HG03432 (cell line): ENCODE results near the gene LMF2.

Source experiments
- ATAC-seq: cut with Tn5 transposase; IDR thresholded peaks from one replicate; pipeline ENCODE4 v1.9.1; 2021; ENCODE audit warnings: mild to moderate bottlenecking, moderate library complexity; ENCODE audit not compliant: unreplicated experiment

Gene LMF2

GRCh38 chr22:50504369-50505211 is 2.9 kb downstream of the LMF2 start:
- no peak for ATAC-seq

DNA sequence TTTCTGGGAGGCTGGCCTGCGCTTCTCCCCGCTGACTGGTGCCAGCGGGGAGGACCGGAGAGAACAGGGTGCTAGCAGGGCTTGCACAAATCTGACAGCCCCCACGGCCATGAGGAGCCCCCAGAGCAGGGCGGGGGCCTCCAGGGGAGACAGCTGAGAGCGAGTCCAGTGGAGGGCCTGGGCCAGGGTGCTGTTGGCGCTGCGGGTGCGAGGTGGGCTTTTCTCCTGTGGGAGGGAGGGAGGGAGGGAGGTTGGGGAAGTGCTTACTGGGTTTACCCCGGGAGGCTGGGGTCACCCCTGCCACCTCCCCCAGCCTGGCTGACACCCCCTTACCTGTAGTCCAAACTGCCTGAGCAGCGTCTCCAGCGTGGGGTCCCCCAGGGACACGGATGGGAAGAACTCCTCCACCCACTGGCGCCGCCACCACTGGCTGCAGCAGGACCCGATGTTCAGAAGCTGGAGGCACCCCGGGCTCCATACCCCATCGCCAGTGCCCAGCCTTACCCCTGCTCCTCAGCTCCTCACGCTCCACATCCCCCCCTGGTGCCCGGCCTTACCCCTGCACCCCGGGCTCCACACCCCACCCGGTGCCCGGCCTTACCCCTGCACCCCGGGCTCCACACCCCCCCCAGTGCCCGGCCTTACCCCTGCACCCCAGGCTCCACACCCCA is 3.9 kb downstream of the LMF2 start:
- ATAC-seq, result no peak

DNA sequence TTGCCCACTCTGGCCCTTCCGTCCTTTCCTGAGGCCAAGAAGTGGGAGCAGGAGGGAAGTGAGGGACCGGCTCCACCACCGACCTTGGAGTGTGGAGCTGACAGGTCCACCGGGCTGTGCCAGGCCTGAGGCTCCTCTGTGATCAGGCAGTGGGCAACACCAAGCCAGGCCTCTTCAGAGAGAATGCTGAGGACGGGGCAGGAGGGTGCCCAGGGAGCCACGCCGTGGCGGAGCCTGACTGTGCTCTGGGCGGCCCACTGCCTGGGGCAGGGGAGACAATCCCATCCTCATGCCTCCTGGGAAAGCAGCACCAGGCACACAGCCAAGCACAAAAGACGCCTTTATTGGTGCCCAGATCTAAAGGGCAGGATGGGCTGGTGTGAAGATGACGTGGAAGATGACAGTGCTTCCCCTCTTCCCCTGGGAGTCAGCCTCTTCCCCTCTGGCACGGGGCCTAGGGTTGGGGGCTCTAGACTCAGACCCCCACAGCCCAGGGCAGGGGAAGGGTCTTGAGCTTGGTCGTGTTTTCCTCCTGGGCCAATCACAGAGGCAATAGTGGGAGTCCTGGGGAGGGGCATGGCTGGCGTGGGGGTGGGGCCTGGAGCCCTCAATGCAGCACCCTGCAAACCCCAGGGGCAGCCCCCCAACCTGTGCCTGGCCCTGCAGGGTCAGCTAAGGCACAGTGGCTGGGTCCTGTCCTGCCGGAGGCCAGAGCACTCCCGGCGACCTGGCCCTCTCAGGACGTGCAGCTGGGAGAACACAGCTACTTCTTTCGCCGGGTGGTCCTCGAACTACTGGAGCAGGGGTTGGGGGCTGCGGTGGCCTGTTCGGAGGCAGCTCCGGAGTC is 4.7 kb downstream of the LMF2 start:
- ATAC-seq, result no peak

DNA sequence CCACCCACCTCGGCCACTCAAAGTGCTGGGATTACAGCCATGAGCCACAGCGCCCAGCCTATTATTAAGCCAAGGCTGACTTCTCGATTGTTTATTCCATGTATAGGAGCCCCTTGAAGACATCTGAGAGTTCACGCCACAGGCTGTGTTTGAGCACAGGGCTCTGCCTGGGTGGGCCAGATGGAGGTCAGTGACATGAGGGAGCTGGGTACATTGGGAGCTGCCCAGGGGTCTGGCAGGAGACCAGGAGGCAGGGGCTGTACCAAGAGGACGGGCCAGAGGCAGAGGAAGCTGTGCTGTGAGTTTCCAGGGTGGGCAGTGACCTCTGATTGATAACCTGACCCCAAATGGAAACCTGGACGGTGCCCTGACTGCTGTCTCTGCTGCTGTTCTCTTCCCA is 5.4 kb downstream of the LMF2 start:
- no peak for ATAC-seq

DNA sequence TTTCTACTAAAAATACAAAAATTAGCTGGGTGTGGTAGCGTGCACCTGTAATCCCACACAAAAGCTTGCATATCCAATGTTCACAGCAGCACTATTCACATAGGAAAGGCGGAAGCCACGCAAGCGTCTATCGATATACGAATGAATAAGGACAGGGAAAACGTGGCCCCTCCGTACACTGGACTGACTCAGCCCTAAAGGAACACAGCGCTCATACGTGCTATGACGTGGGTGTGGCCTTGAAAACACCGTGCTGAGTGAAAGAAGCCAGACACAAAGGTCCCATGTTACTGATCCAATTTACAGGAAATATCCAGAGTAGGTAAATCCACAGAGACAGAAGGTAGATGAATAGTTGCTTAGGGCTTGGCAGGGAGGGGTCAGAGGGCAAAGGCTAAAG is 7.0 kb downstream of the LMF2 start:
- ATAC-seq, result no peak

GRCh38 chr22:50498322-50498890 is 9.1 kb downstream of the LMF2 start:
- ATAC-seq, result no peak

DNA sequence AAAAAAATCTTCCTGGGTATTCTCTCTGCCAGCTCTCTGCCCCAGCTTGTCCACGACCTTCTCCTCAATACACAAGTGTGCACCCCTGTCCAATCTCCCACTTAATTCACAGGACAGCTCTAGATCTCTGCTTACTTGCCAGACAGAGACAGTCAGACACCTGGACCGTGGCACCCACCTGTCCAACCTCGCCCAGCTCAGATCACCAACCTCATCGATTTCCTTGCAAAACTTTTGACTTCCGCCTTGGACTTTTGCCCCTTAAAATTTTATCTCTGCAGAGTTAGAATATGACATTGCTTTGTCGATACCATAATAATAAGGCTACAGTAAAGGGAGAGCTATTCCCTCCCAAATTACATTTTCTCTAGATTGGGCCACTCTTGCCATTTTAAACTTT is 10.4 kb downstream of the LMF2 start:
- ATAC-seq, result no peak

GRCh38 chr22:50490531-50491308 is 16.8 kb downstream of the LMF2 start:
- no peak for ATAC-seq

GRCh38 chr22:50489363-50490243 is 17.9 kb downstream of the LMF2 start:
- no peak for ATAC-seq

- ATAC-seq, result no peak
These were observed 18.6 kb downstream of the LMF2 start for GRCh38 chr22:50488886-50489285.

GRCh38 chr22:50488006-50488677 is 19.4 kb downstream of the LMF2 start:
- ATAC-seq, result no peak

DNA sequence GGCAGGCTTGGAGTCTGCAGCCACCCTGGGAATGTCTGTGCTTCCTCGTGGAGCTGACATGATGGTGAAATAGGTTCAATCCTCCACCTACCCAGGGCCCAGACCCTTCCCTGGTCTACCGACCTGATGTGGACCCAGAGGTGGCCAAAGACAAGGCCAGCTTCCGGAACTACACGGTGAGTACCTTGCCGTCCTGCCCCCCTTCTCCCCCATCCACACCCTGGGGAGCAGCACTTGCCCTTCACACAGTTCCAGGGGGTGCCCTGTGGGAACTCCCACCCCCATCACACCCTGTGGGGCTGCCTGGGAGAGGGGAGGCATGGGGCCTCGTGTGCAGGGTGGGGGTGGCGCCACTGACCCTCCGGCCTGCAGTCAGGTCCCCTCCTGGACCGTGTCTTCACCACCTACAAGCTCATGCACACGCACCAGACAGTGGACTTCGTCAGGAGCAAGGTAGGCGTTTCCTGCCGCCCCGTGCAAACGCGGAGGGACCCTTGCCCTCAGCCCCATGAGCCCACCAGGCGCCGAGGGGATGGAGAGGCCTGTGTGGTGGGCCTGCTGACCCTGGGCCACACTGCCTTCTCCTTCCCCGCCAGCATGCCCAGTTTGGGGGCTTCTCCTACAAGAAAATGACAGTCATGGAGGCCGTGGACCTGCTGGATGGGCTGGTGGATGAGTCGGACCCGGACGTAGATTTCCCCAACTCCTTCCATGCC is 20.1 kb downstream of the LMF2 start:
- ATAC-seq, result no peak

DNA sequence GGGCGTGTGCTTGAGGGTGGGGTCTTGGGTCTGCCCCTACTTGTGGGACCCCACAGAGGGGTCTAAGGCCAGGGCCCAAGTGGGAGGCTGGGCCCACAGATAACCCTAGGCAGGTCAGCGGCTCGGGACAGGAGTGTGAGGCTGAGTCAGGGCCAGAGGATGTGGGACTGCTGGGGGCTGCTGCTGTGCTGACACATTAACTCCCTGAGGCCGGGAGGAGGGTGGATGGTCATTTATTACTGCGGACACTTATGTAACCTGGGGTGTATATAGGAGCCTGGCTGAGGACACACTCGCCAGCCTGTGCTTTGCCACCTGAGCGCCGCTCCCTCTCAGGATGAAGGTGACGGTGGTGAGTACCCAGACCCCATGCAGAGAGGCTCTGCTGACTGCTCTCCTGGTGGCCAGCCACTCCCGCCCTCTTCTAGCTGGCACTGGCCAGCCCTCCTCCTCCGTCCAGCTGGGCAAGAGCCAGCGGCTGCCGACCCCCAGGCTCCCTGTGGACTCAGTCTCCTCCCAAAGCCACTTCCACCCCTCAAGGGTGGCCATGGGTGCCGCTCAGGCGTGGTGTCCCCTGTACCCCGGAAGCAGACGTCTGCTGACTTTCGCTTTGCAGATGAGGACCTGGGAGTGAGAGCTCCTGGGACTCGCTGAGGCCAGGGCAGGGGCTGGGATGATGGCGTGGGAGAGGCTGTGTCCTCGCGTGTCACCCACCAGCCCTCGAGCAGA is 20.8 kb downstream of the LMF2 start, which contains the start of gene MIOX:
Gene MIOX, plus strand, starts transcription at position 299 of the 729 bp plus-strand sequence. Its CDS starts 39 bp downstream, at position 338.
- no peak for ATAC-seq

DNA sequence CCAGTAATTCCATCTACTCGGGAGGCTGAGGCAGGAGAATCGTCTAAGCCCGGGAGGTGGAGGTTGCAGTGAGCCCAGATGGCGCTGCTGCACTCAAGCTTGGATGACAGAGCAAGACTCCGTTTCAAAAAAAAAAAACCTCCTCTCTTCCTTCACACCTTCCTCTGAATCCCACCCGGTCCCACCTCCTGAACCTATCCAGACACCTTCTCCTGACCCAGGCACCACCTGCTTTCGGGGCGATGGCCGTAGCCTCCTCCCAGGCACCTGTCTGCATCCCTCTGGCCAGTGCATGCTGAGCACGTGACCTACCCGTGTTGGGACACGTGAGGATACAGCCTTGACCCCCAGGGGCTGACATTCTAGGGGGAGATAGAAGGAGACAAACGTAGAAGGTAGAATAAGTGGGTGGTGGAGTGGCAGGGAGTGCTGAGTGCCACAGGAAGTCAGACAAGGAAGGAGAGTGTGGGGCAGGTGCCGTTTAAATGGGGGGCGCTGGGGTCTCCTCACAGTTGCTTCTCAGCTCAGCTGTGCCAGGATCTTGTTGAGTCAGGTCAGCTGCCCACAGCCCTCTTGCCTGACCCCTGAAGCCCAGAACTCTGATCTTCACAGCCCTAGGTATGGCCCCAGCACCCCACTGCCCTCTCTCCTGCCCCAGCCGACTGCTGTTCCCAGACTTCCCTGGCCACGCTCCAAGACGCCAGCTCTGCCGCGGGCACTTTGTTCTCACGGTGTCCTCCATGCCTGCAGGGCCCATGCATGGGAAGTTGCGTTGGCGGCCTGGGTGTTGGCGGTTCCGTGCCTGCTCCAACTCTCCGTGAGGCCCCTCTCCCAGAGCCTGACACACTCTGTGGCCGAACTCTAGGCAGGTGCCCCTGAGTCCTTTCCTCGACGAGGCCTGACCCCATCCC is 22.0 kb downstream of the LMF2 start:
- ATAC-seq, result no peak

- ATAC-seq, result no peak
These were observed 23.3 kb downstream of the LMF2 start for GRCh38 chr22:50483977-50484853.
